Measurements from ENCODE around the gene RSRC1. TPM values are rescaled to one million over a fixed set of nuclear protein-coding genes. Genes with fewer than 3 reads are reported as not detected.

The RSRC1 gene
- total and polyA plus RNA-seq, 2 experiments from 2014 or later = 22.6 to 34.1 TPM

DNA sequence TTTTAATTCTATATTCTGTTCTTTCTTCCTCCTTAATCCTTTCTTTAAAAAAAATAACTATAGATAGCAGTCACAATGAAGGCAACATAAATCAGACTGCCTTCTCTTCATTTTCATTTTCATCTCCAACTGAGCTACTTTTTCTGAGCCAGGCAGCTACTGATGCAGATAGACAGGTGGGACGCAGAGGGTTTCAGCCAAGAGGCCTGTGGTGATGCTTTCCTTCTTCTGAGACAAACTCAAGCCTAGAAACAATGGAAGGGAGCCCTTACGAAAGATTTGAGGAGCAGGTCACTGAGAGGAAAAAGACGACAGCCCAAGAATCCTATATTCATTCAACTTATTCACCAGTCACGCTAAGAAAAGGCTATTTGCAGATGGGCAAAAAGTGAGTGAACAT lies 241.1 kb downstream of the RSRC1 start:
- Histone ChIP-seq H2AFZ (no peak overlapping the region), H3K9me2 (replicated peaks; ENCODE audit: insufficient read depth) (no peaks in the 10 kb centered on the region), H4K20me1 (ENCODE audit: insufficient read depth, poor library complexity, severe bottlenecking) (no peaks in the 10 kb centered on the region), H3K27me3 (no peaks in the 10 kb centered on the region), H3K4me1 (ENCODE audit: insufficient read depth) (no peaks in the 10 kb centered on the region), H3K79me2 (no peaks in the 10 kb centered on the region), H3K9me3 (ENCODE audit: low read depth) (no peaks in the 10 kb centered on the region), H3K4me2 (no peak overlapping the region), H3K4me3 (no peak overlapping the region), H3K27ac (no peak overlapping the region), H3K36me3 (replicated peaks; ENCODE audit: insufficient read depth, low read depth) (no peaks in the 10 kb centered on the region)
- no peak for TF ChIP-seq EZH2phosphoT487 (IDR thresholded peaks at IDR 0.05; ENCODE audit: low read depth, severe bottlenecking, unreplicated experiment)
- no peak for TF ChIP-seq EZH2 (IDR thresholded peaks at IDR 0.05; ENCODE audit: borderline replicate concordance)
- TF ChIP-seq, protein P1, sequence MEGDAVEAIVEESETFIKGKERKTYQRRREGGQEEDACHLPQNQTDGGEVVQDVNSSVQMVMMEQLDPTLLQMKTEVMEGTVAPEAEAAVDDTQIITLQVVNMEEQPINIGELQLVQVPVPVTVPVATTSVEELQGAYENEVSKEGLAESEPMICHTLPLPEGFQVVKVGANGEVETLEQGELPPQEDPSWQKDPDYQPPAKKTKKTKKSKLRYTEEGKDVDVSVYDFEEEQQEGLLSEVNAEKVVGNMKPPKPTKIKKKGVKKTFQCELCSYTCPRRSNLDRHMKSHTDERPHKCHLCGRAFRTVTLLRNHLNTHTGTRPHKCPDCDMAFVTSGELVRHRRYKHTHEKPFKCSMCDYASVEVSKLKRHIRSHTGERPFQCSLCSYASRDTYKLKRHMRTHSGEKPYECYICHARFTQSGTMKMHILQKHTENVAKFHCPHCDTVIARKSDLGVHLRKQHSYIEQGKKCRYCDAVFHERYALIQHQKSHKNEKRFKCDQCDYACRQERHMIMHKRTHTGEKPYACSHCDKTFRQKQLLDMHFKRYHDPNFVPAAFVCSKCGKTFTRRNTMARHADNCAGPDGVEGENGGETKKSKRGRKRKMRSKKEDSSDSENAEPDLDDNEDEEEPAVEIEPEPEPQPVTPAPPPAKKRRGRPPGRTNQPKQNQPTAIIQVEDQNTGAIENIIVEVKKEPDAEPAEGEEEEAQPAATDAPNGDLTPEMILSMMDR (IDR thresholded peaks at IDR 0.05; ENCODE audit: poor library complexity) = no peak
- no peak for DNase-seq (ENCODE audit: low spot score)
- 95% methylated on average over 4 of the region's 4 CpGs for WGBS (ENCODE audit: low lambda C conversion rate, missing lambda C conversion rate)

DNA sequence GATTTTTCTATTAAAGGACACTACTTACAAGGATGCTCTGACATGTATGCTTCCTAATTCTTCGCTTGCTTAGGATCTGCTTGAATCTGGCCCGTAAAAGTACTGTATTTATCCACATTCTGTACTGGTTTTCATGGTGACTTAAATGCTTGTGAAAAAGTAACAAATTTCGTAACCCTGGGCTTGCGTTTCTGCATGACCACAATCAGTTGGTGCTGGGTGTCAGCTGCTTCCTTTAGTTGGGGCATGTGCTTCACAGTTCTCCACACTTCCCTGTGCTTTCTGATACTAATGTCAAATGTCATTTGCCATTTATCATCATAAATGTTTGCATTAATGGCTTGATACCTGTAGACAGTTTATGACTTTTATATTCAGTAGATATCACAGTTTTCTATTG lies 242.7 kb downstream of the RSRC1 start:
- H3K9me3 ChIP-seq (ENCODE audit: low read depth) = no peaks in the 10 kb centered on the region
- H3K27me3 ChIP-seq = no peaks in the 10 kb centered on the region
- H4K20me1 ChIP-seq (ENCODE audit: insufficient read depth, poor library complexity, severe bottlenecking) = no peaks in the 10 kb centered on the region
- no peak for DNase-seq (ENCODE audit: low spot score)
- H3K4me2 ChIP-seq = no peak overlapping the region
- no peak overlapping the region for H3K27ac ChIP-seq
- no peaks in the 10 kb centered on the region for H3K4me1 ChIP-seq (ENCODE audit: insufficient read depth)
- TF ChIP-seq EZH2 (IDR thresholded peaks at IDR 0.05; ENCODE audit: borderline replicate concordance) (no peak), EZH2phosphoT487 (IDR thresholded peaks at IDR 0.05; ENCODE audit: low read depth, severe bottlenecking, unreplicated experiment) (no peak)
- TF ChIP-seq, protein P1 (IDR thresholded peaks at IDR 0.05; ENCODE audit: poor library complexity) = no peak
- H3K9me2 ChIP-seq (replicated peaks; ENCODE audit: insufficient read depth) = no peaks in the 10 kb centered on the region
- no peaks in the 10 kb centered on the region for H3K79me2 ChIP-seq
- no peak overlapping the region for H2AFZ ChIP-seq
- 91% methylated on average over 4 of the region's 4 CpGs for WGBS (ENCODE audit: low lambda C conversion rate, missing lambda C conversion rate)
- no peak overlapping the region for H3K4me3 ChIP-seq
- H3K36me3 ChIP-seq (replicated peaks; ENCODE audit: insufficient read depth, low read depth) = no peaks in the 10 kb centered on the region

DNA sequence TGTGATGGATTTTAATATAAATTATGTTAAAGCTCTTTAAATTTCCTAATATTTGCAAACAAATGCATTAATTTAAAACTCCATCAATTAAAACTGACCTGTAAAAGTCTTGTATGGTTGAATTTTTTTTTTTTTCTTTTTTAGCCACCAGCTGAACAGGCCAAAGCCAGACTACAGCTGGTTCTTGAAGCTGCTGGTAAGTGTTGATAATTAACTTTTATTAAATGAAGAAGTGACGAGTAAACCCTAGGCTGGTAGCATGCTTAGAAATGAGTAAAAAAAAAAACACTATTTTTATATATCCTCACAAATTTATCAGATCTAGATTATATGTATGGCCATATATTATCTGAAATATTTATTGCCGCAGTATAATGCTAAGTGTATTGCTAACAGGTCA lies 244.8 kb downstream of the RSRC1 start:
- Histone ChIP-seq H3K9me3 (ENCODE audit: low read depth) (no peaks in the 10 kb centered on the region), H3K36me3 (replicated peaks; ENCODE audit: insufficient read depth, low read depth) (no peaks in the 10 kb centered on the region), H3K79me2 (no peaks in the 10 kb centered on the region), H3K4me2 (no peak overlapping the region), H3K27me3 (no peaks in the 10 kb centered on the region), H4K20me1 (ENCODE audit: insufficient read depth, poor library complexity, severe bottlenecking) (no peaks in the 10 kb centered on the region), H3K27ac (no peak overlapping the region), H3K4me1 (ENCODE audit: insufficient read depth) (no peaks in the 10 kb centered on the region), H3K4me3 (no peak overlapping the region), H3K9me2 (replicated peaks; ENCODE audit: insufficient read depth) (no peaks in the 10 kb centered on the region), H2AFZ (no peak overlapping the region)
- 91% methylated on average over 2 of the region's 2 CpGs for WGBS (ENCODE audit: low lambda C conversion rate, missing lambda C conversion rate)
- TF ChIP-seq EZH2phosphoT487 (IDR thresholded peaks at IDR 0.05; ENCODE audit: low read depth, severe bottlenecking, unreplicated experiment) (no peak), EZH2 (IDR thresholded peaks at IDR 0.05; ENCODE audit: borderline replicate concordance) (no peak)
- TF ChIP-seq, protein P1 (IDR thresholded peaks at IDR 0.05; ENCODE audit: poor library complexity) = no peak
- DNase-seq (ENCODE audit: low spot score) = no peak

All from hepatocyte (in vitro differentiated cells).